Stimulated activated effector memory CD8-positive, alpha-beta T cell treated with anti-CD3 and anti-CD28 coated beads, Interleukin-12 subunit alpha, Interleukin-12 subunit beta, amount 100 ng/mL, for 72 hours (primary cell): Measurements from ENCODE around the gene ITM2A.

Experiments
- ATAC-seq: fragments of 150-1000 bp; cut with Tn5 transposase; 2 replicates; pipeline ENCODE4 v1.10.0; 2021
- DNase-seq, 2 donors: peaks; one replicate each; pipeline ENCODE4 v3.0.0; 2021 to 2022; ENCODE audit warnings: low spot score in 2 of 2
- H3K27ac Mint-ChIP-seq: one replicate; pipeline ENCODE4 v1.8.0; 2022; ENCODE audit warnings: mild to moderate bottlenecking, mixed read lengths
- H3K36me3 Mint-ChIP-seq: one replicate; pipeline ENCODE4 v1.8.0; 2022; ENCODE audit warnings: mild to moderate bottlenecking, mixed read lengths
- H3K4me1 Mint-ChIP-seq: one replicate; pipeline ENCODE4 v1.8.0; 2022; ENCODE audit warnings: mixed read lengths
- H3K4me3 Mint-ChIP-seq: one replicate; pipeline ENCODE4 v1.8.0; 2022; ENCODE audit warnings: mild to moderate bottlenecking, mixed read lengths
- H3K9me3 Mint-ChIP-seq: one replicate; pipeline ENCODE4 v1.8.0; 2022; ENCODE audit warnings: mixed read lengths

ITM2A gene

DNA sequence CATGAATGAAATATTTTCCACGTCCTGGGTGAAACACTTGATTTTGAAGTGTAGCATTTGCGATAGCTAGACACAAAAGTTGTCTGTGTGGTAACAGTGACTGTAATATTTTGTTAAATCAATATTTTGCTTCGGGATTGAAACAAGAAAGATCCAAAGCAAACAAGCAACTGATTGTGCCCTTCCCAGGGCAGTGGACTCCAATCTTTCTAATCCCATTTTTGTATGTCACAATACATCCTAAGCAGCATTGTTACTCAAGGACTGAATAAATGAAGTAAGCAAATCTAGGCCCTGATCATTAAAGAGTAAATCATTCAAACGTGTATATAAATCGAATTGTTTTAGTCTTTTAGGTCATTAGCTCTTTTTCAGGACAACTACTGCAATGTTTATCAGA lies 2.8 kb downstream of the ITM2A start:
- peaks cover 51% of the 10 kb centered on the region for H3K36me3 Mint-ChIP-seq
- ATAC-seq (no peak), DNase-seq (no peak)
- no peak overlapping the region for H3K27ac Mint-ChIP-seq
- no peaks in the 10 kb centered on the region for H3K9me3 Mint-ChIP-seq
- H3K4me1 Mint-ChIP-seq = peaks cover 15% of the 10 kb centered on the region
- peak overlapping the region; percentile 39 for H3K4me3 Mint-ChIP-seq

DNA sequence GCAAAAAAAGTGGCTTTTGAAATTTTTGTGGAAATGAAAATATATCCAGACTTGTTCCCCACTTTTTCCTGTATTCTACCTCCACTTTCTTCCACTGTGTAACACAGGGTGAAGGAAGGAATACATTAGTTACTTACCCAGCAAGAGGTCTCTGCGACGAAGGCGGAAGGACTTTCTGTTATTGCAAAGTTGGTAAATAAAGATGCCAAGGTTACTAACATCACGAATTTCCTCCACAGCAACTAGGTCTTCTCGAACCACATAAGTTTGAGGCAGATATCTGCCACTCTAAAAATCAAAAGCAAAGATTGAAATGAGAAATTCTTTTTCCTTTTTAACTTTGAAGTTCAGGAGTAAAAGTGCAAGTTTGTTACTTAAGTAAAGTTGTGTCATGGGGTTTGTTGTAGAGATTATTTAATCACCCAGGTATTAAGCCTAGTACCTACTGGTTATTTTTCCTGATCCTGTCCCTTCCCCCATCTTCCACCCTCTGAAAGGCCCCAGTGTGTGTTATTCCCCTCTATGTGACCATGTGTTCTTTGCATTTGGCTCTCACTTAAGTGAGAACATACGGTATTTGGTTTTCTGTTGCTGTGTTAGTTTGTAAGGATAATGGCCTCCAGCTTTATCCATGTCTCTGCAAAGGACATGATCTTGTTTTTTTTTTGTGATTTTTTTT lies 5.8 kb downstream of the ITM2A start:
- Mint-ChIP-seq H3K4me3 (no peak overlapping the region), H3K36me3 (peaks cover 50% of the 10 kb centered on the region), H3K9me3 (no peaks in the 10 kb centered on the region), H3K27ac (no peak overlapping the region), H3K4me1 (peaks cover 4% of the 10 kb centered on the region)
- no peak for ATAC-seq
- DNase-seq = no peak

DNA sequence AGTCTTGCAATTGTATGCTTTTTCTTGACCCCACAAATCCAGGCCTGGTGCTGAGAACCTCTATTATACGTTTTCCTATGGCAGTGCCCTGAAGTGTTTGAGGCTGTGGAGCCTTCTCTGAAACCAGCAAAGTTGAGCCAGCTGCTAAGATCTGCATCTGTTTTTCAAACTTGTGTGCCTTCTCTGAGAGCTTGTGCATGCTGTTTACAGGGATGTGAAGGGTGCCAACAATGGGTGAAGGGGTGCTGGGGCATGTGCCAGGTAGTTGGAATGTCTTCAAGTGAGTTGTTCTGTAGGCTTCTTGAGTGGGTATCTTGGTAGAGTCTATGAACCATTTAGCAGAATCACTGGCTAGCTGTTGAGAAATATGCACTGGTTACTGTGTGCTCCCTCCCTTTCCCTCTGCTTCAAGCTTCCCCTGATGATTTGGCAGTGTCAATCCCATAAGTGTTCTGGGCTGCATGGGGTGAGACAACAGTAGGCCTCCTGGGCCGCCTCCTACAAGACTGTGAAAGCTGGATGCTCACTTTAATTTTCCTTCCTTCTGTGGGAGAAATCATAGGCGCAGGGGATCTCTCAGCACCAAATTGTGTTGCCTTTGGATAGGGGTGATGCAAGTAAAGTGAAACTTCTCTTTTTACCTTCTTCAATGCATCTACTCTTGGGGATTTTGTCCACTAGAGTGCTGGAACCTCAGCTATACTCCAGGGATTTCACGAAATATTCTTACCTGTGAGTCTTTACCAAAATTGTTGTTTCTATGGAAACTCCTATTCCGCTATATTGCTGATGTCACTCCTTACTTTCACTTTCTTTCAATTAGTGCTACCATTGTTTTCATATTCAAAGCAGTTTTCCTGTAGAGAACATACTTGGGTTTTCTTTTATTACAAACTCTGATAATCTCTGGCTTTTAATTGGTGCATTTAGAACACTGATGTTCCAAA lies 30.0 kb downstream of the ITM2A start:
- H3K4me1 Mint-ChIP-seq = no peaks in the 10 kb centered on the region
- no peaks in the 10 kb centered on the region for H3K36me3 Mint-ChIP-seq
- no peak overlapping the region for H3K27ac Mint-ChIP-seq
- no peaks in the 10 kb centered on the region for H3K9me3 Mint-ChIP-seq
- no peak overlapping the region for H3K4me3 Mint-ChIP-seq
- DNase-seq = no peak
- no peak for ATAC-seq

DNA sequence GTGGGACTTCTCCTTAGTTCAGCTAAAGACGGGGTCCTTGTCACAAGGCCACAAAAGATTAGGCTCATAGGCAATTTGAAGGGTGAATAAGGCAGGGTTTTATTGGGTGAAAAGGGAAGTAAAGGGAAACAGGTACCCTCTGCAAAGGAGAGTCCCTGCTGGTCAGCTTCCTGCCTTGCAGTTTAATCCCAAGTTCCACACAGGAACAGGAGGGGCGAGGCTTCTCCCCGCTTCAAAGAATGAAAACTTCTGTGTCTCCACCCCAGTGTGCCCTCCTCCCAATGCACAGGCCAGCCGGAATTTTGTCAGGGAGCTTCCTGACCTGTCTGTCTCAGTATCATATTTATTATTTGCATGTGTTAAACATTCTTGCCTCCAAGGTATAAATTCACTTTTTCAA lies 37.1 kb downstream of the ITM2A start:
- no peaks in the 10 kb centered on the region for H3K9me3 Mint-ChIP-seq
- H3K27ac Mint-ChIP-seq = no peak overlapping the region
- H3K4me1 Mint-ChIP-seq = peaks cover 5% of the 10 kb centered on the region
- DNase-seq = no peak
- H3K4me3 Mint-ChIP-seq = no peak overlapping the region
- ATAC-seq = no peak
- no peaks in the 10 kb centered on the region for H3K36me3 Mint-ChIP-seq

DNA sequence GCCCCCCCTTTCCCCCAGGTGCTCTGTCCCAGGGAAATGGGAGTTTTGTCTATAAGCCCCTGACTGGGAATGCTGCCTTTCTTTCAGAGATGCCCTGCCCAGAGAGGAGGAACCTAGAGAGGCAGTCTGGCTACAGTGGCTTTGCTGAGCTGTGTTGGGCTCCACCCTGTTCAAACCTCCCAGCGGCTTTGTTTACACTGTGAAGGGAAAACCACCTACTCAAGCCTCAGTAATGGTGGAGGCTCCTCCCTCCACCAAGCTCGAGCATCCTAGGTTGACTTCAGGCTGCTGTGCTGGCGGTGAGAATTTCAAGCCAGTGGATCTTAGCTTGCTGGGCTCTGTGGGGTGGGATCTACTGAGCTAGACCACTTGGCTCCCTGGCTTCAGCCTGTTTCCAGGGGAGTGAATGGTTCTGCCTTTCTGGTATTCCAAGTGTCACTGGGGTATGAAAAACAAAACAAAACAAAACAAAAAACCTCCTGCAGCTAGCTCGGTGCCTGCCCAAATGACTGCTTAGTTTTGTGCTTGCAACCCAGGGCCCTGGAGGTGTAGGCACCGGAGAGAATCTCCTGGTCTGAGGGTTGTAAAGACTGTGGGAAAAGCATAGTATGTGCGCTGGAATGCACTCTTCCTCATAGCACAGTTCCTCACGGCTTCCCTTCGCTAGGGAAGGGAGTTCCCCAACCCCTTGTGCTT lies 41.7 kb downstream of the ITM2A start:
- H3K4me3 Mint-ChIP-seq = peak overlapping the region; percentile 52
- no peaks in the 10 kb centered on the region for H3K4me1 Mint-ChIP-seq
- DNase-seq = peak; percentile 4 to 48
- peak overlapping the region; percentile 64 for H3K27ac Mint-ChIP-seq
- ATAC-seq = peak; percentile 65
- no peaks in the 10 kb centered on the region for H3K36me3 Mint-ChIP-seq
- no peaks in the 10 kb centered on the region for H3K9me3 Mint-ChIP-seq
